Urothelium cell line (cell line): Measurements from ENCODE around the gene TLCD5.

ENCODE experiments used
- DNase-seq: peaks from one replicate; pipeline ENCODE4 v3.0.0; 2011; ENCODE audit warnings: low spot score, mixed read lengths
- FAIRE-seq: peaks from 2 replicates; lab custom pipeline; 2011; peaks lifted over from hg19 to GRCh38; lab: Jason Lieb, UNC

The TLCD5 gene

GRCh38 chr11:120335908-120336640, 11.0 kb downstream of the TLCD5 start, which contains the start of gene ARHGEF12:
Gene ARHGEF12, plus strand, starts transcription at chr11:120336413. Its CDS starts 831 bp downstream, at chr11:120337244.
- FAIRE-seq (no peak), DNase-seq (peak; percentile 89)

- no peak for FAIRE-seq
Measured at GRCh38 chr11:120336641-120337354, 11.7 kb downstream of the TLCD5 start.

DNA sequence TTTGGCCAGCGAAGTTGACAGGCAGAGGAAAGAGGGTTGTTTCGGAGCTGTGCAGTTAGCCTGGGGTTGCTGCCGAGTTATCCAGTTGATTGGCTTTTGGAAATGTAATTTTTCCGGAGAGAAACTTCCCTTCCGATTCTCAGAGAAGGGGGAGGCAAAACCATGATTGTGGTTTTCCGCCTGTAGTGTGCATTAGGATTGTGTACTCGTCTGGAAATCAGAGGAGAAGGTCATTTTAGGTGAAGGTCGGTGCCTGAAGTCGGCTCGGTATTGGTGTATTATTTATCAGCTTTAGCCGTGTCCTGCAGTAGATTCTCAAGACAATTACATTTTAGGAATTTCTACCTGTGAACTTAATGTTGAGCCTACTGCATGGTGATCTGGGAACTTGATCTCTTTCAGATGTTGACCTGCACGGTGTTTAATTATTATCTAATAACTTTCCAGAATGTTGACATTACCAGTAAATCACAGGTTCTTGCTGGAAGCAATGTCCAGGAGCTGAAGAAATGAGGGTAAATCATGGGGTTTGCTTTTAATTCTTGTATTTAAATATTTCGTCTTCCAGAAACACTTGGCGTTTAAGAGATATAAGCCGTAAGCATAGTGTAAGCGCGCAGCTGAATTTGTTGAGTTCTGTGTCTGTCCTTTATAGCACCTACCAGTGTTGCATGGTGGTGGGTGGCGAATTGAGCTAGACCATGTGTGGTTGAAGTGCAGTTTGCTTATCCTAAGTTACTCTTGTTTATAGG, 12.4 kb downstream of the TLCD5 start:
- DNase-seq: no peak
- no peak for FAIRE-seq

More at GRCh38 chr11:120336641-120337354, 11.7 kb downstream of the TLCD5 start:
- peak; percentile 51 for DNase-seq

DNA sequence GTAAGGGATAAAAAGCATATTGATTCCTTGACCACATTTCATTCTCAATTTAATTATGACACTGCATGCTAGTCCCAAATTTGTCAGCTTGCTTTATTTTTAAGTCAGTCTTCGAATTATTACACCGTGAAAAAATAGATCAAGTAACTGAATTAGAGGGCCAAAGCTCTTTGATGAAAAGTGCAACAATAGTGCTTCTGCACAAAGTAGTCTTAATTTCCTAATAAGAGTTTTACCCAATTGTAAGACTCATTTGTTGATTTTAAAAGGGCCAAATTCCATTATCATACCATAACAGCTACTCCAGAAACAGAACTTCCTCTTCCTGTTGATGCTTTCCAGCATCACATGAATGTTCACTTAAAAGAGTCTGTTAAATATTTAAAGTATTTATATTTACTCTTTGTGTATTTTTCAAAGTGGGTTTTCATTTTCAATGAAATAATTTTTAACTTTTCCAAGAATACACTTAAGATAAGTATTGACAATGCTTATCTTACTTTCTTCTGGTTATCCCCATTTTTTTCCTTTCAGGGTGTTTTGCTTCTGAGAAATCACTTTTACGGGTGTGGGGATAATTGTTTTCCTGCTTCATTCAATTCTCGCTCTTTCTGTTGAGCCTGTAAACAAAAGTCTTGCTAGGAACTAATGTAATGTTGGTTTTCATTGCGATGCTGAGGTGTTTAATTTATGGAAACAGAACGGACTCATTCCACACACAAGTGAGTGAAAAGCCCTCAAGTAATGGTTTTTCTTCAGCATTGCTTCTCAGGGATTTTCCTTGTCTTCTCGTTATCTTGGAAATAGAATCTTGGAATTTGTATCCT, 13.2 kb downstream of the TLCD5 start:
- no peak for DNase-seq
- no peak for FAIRE-seq

DNA sequence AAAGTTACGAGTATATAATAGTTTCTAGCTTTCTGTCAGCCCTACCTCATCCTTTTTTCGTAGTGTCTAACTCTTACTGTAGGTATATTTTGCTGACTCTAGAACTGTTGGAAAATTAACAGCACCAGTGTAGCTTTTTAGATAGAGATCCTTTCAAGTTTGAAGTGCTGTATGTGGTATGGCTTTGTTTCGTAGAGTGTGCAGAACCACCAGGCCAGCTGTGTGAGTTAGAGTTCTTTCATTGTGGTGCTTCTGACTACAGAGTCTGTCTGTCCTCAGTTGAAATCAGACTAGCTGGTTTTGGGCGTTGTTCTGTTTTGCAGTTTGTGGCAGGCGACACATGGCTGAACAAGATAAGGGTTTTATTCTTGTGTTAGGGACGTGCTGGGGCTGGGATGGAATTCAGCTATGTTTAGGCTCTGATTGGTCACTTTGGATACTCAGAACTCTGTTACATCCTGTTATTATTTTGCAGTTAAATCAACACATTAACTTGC, 14.3 kb downstream of the TLCD5 start:
- no peak for FAIRE-seq
- no peak for DNase-seq

DNA sequence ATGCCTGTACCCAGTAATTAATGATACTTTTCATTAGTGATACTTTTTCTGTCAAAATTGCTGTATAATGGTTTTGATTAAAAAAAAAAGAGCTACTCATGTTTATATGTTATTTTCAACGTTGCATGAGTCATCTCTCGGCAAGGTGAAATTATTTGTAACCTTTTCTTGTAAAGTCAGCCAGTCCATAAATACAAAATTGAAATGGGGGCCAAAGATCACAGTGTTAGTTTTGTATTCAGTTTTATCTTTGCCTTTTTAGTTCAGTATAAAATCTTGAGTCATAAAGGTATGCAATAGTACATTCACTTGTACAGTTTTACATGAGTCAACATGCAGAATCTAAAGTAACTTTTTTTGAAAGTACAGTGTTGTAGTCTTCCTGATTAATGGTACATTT, 15.4 kb downstream of the TLCD5 start:
- no peak for DNase-seq
- no peak for FAIRE-seq

- FAIRE-seq: no peak
Measured at GRCh38 chr11:120342226-120342625, 17.1 kb downstream of the TLCD5 start.

GRCh38 chr11:120342678-120343077, 17.6 kb downstream of the TLCD5 start:
- DNase-seq (no peak), FAIRE-seq (no peak)

More at GRCh38 chr11:120342226-120342625, 17.1 kb downstream of the TLCD5 start:
- no peak for DNase-seq

- no peak for FAIRE-seq
- DNase-seq: no peak
Measured at GRCh38 chr11:120343429-120343828, 18.3 kb downstream of the TLCD5 start.

GRCh38 chr11:120344302-120345004, 19.4 kb downstream of the TLCD5 start:
- DNase-seq: peak; percentile 34
- no peak for FAIRE-seq

DNA sequence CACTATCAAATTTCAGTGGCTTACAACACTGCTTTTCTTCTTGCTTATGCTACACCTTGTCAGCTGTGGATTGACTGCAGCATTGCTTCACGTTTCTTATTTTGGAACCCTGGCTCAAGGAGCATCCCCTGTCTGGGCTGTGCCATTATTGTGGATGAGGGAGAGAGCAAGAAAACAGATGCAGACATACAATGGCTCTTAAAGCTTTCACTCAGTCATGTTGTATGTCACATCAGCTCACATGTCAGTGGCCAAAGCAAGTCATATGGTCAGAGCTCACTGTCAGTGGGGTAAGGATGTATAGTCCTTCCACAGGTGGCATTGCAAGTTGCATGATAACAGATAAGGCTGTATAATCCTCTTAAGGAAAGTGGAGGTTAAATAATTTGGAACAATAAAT, 21.1 kb downstream of the TLCD5 start:
- FAIRE-seq (no peak), DNase-seq (no peak)

GRCh38 chr11:120350637-120351036, 25.5 kb downstream of the TLCD5 start:
- FAIRE-seq (no peak), DNase-seq (no peak)

- FAIRE-seq (no peak), DNase-seq (no peak)
Measured at GRCh38 chr11:120352405-120352804, 27.3 kb downstream of the TLCD5 start.

- DNase-seq (no peak), FAIRE-seq (no peak)
Measured at GRCh38 chr11:120354068-120354467, 29.0 kb downstream of the TLCD5 start.

DNA sequence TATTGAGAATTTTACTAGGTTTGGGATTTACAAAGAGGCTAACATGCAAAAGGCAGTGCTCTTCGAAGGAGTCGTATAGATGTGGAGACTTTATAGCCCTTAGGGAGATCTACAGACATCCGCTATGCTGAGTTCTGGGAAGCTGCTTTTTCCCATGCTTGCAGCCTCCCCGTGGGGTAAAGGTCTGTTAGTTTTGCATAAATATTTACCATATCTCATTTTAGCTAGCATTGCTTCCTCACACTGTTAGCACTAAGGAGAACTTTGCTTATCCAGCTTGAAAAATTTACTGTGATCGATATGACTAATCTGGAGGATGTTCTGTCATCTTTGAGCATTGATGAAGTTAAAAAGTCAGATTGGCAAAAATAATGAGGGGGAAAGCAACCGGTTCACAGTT, 29.7 kb downstream of the TLCD5 start:
- no peak for DNase-seq
- no peak for FAIRE-seq

GRCh38 chr11:120357620-120358019, 32.5 kb downstream of the TLCD5 start:
- FAIRE-seq (no peak), DNase-seq (no peak)

DNA sequence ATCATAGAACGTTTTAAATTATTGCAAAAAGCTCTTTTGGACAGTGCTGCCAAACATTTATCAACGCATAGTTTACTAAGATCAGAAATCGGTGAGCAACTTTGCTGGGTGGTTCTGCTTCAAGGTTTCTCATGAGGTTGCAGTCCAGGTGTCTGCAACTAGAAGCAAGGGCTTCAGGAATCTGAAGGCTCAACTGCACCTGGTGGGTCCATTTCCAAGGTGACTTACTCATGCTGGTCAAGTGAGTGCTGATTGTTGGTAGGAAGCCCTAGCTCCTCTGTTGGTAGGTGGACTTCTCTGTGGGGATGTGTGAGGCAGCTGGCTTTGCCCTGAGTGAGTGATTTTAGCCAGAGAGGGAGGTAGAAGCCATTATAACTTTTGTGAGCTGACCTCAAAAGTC, 33.6 kb downstream of the TLCD5 start:
- no peak for FAIRE-seq
- no peak for DNase-seq

GRCh38 chr11:120363436-120363835, 38.3 kb downstream of the TLCD5 start:
- DNase-seq: no peak
- FAIRE-seq: no peak

DNA sequence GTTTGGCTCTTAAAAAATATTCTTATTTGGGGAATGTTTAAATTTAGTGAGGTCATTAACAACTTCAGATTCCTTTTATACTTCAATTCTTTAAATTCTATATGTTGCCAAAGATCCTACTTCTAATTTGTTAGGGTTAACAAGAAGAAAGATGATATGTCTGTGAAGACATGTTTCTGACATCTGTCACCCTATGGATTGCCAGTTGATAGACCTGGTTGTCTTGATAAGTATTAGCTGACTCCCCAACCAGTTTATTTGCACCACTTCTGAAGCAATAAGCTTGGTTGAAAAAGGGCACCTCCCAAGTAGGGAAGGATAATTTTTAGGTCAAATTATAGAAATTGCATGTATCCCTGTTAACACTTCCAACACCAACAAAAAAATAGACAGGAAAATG, 40.4 kb downstream of the TLCD5 start:
- DNase-seq (no peak), FAIRE-seq (no peak)

DNA sequence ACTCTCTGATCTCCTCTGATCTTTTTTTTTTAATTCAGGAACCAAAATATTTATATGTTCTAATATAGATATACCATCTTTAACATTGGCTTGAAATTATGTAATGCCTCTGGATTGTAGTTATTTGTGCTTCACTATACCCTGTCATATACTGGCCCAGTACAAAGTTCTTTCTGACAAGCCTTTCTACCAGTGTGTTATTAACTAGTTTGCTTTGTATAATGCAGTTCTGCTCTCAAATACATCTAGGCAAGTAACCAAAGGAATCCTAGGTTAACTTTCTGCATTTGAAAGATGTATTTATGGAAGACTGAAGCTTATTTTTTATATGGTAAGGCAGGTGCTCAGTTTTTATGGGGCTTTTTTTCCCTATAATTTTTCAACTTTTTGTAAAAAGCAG, 47.2 kb downstream of the TLCD5 start:
- DNase-seq (no peak), FAIRE-seq (no peak)
